Prostate gland (tissue), 2 donors: Measurements from ENCODE around the gene MYZAP. TPM values are rescaled to one million over a fixed set of nuclear protein-coding genes. Genes with fewer than 3 reads are reported as not detected.

Source experiments
- DNase-seq: peaks from one replicate; pipeline ENCODE4 v3.0.0-alpha.2; 2019; ENCODE audit warnings: low spot score
- H3K27ac ChIP-seq, 2 donors: fragments of 200-600 bp; sonication (generic); 2 replicates each; pipeline ENCODE4 v1.5.1; 2017 to 2019
- H3K27me3 ChIP-seq: fragments of 200-600 bp; sonication (generic); replicated peaks from 2 replicates; pipeline ENCODE4 v1.5.1; 2019; ENCODE audit not compliant: insufficient read depth
- H3K36me3 ChIP-seq, 2 donors: fragments of 200-600 bp; sonication (generic); 1 replicate in 1 of 2; 2 replicates in 1 of 2; pipeline versions ENCODE4 v1.5.1 to v1.8.1; 2017 to 2019
- H3K4me1 ChIP-seq: fragments of 200-600 bp; sonication (generic); replicated peaks from 2 replicates; pipeline ENCODE4 v1.5.1; 2019
- H3K4me3 ChIP-seq, 2 donors: fragments of 200-600 bp; sonication (generic); 2 replicates each; pipeline ENCODE4 v1.5.1; 2017 to 2019
- H3K9me3 ChIP-seq: fragments of 200-600 bp; sonication (generic); 2 replicates; pipeline ENCODE4 v1.5.1; 2017
- CTCF ChIP-seq, 4 experiments: fragments of 200-600 bp in 2 of 4; fragments of 450-650 bp in 2 of 4; sonication (generic) in 2 of 4; IDR thresholded peaks; 1 replicate in 3 of 4; 2 replicates in 1 of 4; pipeline ENCODE4 v1.5.1; 2016 to 2019; ENCODE audit warnings: antibody characterized with exemption in 4 of 4, mild to moderate bottlenecking in 2 of 4, moderate library complexity in 2 of 4
- POLR2A ChIP-seq: fragments of 450-650 bp; IDR thresholded peaks from one replicate; pipeline ENCODE4 v1.6.1; 2016; ENCODE audit warnings: antibody characterized with exemption, mild to moderate bottlenecking
- POLR2AphosphoS5 ChIP-seq: sonication (generic); formaldehyde crosslinking; IDR thresholded peaks from one replicate; pipeline ENCODE4 v1.6.1; 2017; ENCODE audit warnings: antibody characterized with exemption
- WGBS: methylation state at CpG from one replicate; pipeline ENCODE4 v1.1.5; 2018; 5-methylcytosine and 5-hydroxymethylcytosine counted together
- intact Hi-C: fragments of 100-400 bp; cut with DNase I; formaldehyde crosslinking; loops from one replicate; pipeline ENCODE4 v1.14.2; 2022
- total RNA-seq, 2 donors: library from RNA; depleted of rRNA; stranded (reverse); fragments of >200 nt; gene quantifications; one replicate each; pipeline ENCODE4 v1.1.0, GENCODE V29; 2016

MYZAP gene
- total RNA-seq, 2 donors from 2014 or later: 14.9 to 25.1 TPM

GRCh38 chr15:57655809-57656208 is 64.1 kb downstream of the MYZAP start:
- DNase-seq: no peak
- Histone ChIP-seq H3K36me3 (no peaks in the 10 kb centered on the region), H3K9me3 (no peaks in the 10 kb centered on the region), H3K27me3 (no peaks in the 10 kb centered on the region), H3K4me1 (no peaks in the 10 kb centered on the region), H3K4me3 (no peak overlapping the region), H3K27ac (no peak overlapping the region)
- intact Hi-C loops: no loop called here
- WGBS: 98% methylated on average over 1 of the region's 1 CpG
- TF ChIP-seq POLR2AphosphoS5 (no peak), CTCF (IDR thresholded peaks at IDR 0.05) (no peak), POLR2A (no peak)

GRCh38 chr15:57656434-57656833 is 64.7 kb downstream of the MYZAP start:
- Histone ChIP-seq H3K9me3 (no peaks in the 10 kb centered on the region), H3K36me3 (no peaks in the 10 kb centered on the region), H3K27me3 (no peaks in the 10 kb centered on the region), H3K4me1 (no peaks in the 10 kb centered on the region), H3K27ac (no peak overlapping the region), H3K4me3 (no peak overlapping the region)
- WGBS: 99% methylated on average over 3 of the region's 3 CpGs
- intact Hi-C loops: no loop called here
- no peak for DNase-seq
- TF ChIP-seq POLR2A (no peak), POLR2AphosphoS5 (no peak), CTCF (IDR thresholded peaks at IDR 0.05) (no peak)

GRCh38 chr15:57657619-57658018 is 65.9 kb downstream of the MYZAP start:
- intact Hi-C loops: no loop called here
- H3K4me3 ChIP-seq: no peak overlapping the region
- no peak for TF ChIP-seq CTCF (IDR thresholded peaks at IDR 0.05)
- no peak for TF ChIP-seq POLR2AphosphoS5
- TF ChIP-seq POLR2A: no peak
- no peak overlapping the region for H3K27ac ChIP-seq
- WGBS: 59% methylated on average over 1 of the region's 1 CpG
- H3K4me1 ChIP-seq: peaks cover under 1% of the 10 kb centered on the region
- H3K27me3 ChIP-seq: no peaks in the 10 kb centered on the region
- H3K9me3 ChIP-seq: no peaks in the 10 kb centered on the region
- H3K36me3 ChIP-seq: no peaks in the 10 kb centered on the region
- DNase-seq: no peak

DNA sequence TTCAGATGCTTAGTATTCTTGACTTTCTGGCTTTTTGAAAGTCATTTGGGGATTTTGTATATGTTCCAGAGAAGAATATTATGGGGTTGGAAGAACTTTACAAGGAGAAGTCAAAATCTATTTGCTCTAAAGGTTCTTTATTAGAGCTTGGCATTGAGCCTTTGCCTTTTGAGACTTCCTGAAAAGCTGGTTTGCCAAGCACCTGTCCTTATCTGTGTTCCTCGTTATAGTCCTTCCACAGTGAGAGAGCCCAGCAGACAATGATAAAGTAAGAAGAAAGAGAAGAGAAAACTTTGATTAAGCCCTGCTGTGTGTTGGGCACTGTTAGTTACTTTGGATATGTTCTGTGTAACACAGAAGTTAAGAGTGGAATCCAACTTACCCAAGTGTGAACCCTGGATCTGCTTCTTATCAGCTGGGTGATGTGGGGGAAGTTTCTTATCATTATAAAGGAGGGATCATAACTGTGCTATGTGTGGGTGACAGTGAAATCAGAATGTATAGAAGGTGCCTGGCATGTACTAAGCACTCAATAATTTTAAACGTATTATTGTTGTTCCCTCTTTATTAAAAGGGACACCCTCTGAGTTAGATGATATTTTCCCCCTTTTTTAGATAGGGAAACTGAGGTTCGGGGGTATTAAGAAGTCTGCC is 70.5 kb downstream of the MYZAP start:
- TF ChIP-seq POLR2AphosphoS5 (peak; percentile 87), POLR2A (no peak), CTCF (IDR thresholded peaks at IDR 0.05) (no peak)
- no peaks in the 10 kb centered on the region for H3K9me3 ChIP-seq
- 60% methylated on average over 3 of the region's 3 CpGs for WGBS
- intact Hi-C loops: no loop called here
- no peaks in the 10 kb centered on the region for H3K27me3 ChIP-seq
- peaks cover 10% of the 10 kb centered on the region for H3K4me1 ChIP-seq
- no peak overlapping the region for H3K4me3 ChIP-seq
- no peaks in the 10 kb centered on the region for H3K36me3 ChIP-seq
- peak; percentile 79 for DNase-seq
- peak overlapping the region; percentile 68 to 79 for H3K27ac ChIP-seq

GRCh38 chr15:57662802-57663201 is 71.1 kb downstream of the MYZAP start:
- intact Hi-C loops: no loop called here
- peak; percentile 18 for DNase-seq
- H3K27ac ChIP-seq: peak overlapping the region; percentile 68 to 79

More at GRCh38 chr15:57662802-57663201, 71.1 kb downstream of the MYZAP start:
- H3K4me1 ChIP-seq: peaks cover 10% of the 10 kb centered on the region
- H3K9me3 ChIP-seq: no peaks in the 10 kb centered on the region
- H3K27me3 ChIP-seq: no peaks in the 10 kb centered on the region
- no peaks in the 10 kb centered on the region for H3K36me3 ChIP-seq
- TF ChIP-seq POLR2AphosphoS5 (no peak), CTCF (IDR thresholded peaks at IDR 0.05) (no peak), POLR2A (no peak)
- 67% methylated on average over 1 of the region's 1 CpG for WGBS
- H3K4me3 ChIP-seq: no peak overlapping the region
